DOHH2 (cell line): Measurements from ENCODE around the gene CSRP3.

ENCODE experiments used
- CTCF ChIP-seq: fragments of 200-600 bp; sonication (generic); IDR thresholded peaks from one replicate; pipeline ENCODE4 v1.5.1; 2014; ENCODE audit warnings: antibody characterized with exemption, mild to moderate bottlenecking, low read depth, low read length; ENCODE audit not compliant: poor library complexity, severe bottlenecking
- EZH2phosphoT487 ChIP-seq: fragments of 200-600 bp; sonication (generic); IDR thresholded peaks from 2 replicates; pipeline ENCODE4 v1.6.1; 2017; ENCODE audit warnings: borderline replicate concordance, mild to moderate bottlenecking, antibody characterized with exemption, low read length, moderate library complexity, mixed read lengths

DNA sequence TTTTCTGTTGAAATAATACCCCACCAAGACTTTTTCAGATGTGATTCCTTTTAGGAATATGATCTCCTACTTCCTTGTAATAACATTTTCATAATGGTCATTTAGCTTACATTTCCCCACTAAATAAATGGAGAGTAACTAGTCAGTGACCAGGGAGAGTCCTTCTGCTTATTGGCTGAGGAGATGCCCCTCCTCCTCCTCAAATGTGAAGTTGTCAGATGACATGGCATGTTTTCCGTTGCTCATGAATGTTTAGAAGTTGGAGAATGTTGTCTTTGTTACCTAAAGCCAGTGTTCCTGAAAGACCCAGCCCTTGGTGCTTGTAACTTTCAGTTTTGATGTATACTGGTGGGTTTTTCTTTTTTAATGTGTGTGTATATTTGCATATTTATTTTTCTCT lies 38.2 kb downstream of the CSRP3 start:
- no peak for TF ChIP-seq CTCF
- TF ChIP-seq EZH2phosphoT487: no peak
